ENCODE measurements around the gene SLC1A3.

Gene SLC1A3

GRCh38 chr5:36735891-36736290 lies 129.5 kb downstream of the SLC1A3 start:
- TF ChIP-seq REST (IDR thresholded peaks at IDR 0.05; ENCODE audit: insufficient read depth in 1 of 2, low read depth in 2 of 2, low read length in 2 of 2) (no peak), TAF1 (IDR thresholded peaks at IDR 0.05; ENCODE audit: borderline replicate concordance, insufficient read depth, low read length) (no peak), POLR2AphosphoS5 (IDR thresholded peaks at IDR 0.05; ENCODE audit: low read depth, low read length) (no peak), SIN3A (IDR thresholded peaks at IDR 0.05; ENCODE audit: borderline replicate concordance, insufficient read depth, low read length) (no peak), FOXP2 (optimal IDR thresholded peaks at IDR 0.05; ENCODE audit: borderline replicate concordance, extremely low read depth, extremely low read length, insufficient read depth) (no peak)

Data from PFSK-1 (cell line).